Upper lobe of left lung (tissue), 6 donors: ENCODE measurements around the gene DRAM1. TPM values are rescaled to one million over a fixed set of nuclear protein-coding genes. Genes with fewer than 3 reads are reported as not detected.

Source experiments
- ATAC-seq, 2 donors: fragments of 200-7000 bp; cut with Tn5 transposase; one replicate each; pipeline ENCODE4 v1.9.1; 2022; ENCODE audit warnings: mild to moderate bottlenecking in 2 of 2, moderate library complexity in 2 of 2; ENCODE audit not compliant: low FRiP score in 2 of 2
- DNase-seq, 2 donors: peaks; one replicate each; pipeline ENCODE4 v3.0.0-alpha.2; 2019 to 2020
- H3K27ac ChIP-seq, 4 donors: fragments of 200-600 bp; sonication (generic); one replicate each; pipeline ENCODE4 v1.5.1; 2016 to 2019
- H3K27me3 ChIP-seq, 4 donors: fragments of 200-600 bp; sonication (generic); one replicate each; pipeline ENCODE4 v1.5.1; 2017 to 2019
- H3K36me3 ChIP-seq, 4 donors: fragments of 200-600 bp; sonication (generic); one replicate each; pipeline ENCODE4 v1.5.1; 2016 to 2019
- H3K4me1 ChIP-seq, 4 donors: fragments of 200-600 bp; sonication (generic); one replicate each; pipeline ENCODE4 v1.5.1; 2018 to 2019
- H3K4me3 ChIP-seq, 4 donors: fragments of 200-600 bp; sonication (generic); one replicate each; pipeline ENCODE4 v1.5.1; 2017 to 2019; ENCODE audit warnings: mild to moderate bottlenecking in 2 of 4, moderate library complexity in 1 of 4
- H3K9me3 ChIP-seq, 4 donors: fragments of 200-600 bp; sonication (generic); one replicate each; pipeline ENCODE4 v1.5.1; 2018 to 2019
- EP300 ChIP-seq, 4 donors: sonication (generic); formaldehyde crosslinking; IDR thresholded peaks; one replicate each; pipeline ENCODE4 v1.5.1; 2017; ENCODE audit warnings: antibody characterized with exemption in 4 of 4, control low read depth in 2 of 4
- POLR2A ChIP-seq, 4 donors: fragments of 450-650 bp; IDR thresholded peaks; one replicate each; pipeline ENCODE4 v1.5.1; 2016 to 2017; ENCODE audit warnings: antibody characterized with exemption in 4 of 4, mild to moderate bottlenecking in 2 of 4
- POLR2AphosphoS5 ChIP-seq, 2 donors: sonication (generic); formaldehyde crosslinking; IDR thresholded peaks; one replicate each; pipeline ENCODE4 v1.5.1; 2017; ENCODE audit warnings: antibody characterized with exemption in 2 of 2
- WGBS, 2 donors: methylation state at CpG; one replicate each; pipeline ENCODE4 v1.1.5; 2017 to 2018; 5-methylcytosine and 5-hydroxymethylcytosine counted together
- total RNA-seq, 6 donors: library from RNA; depleted of rRNA in 4 of 6; stranded (reverse); fragments of >200 nt in 4 of 6; gene quantifications; one replicate each; pipeline versions ENCODE4 v1.1.0 to v1.2.1, GENCODE V29; 2016 to 2021
- TF ChIP-seq, protein P1 (sequence below), 6 experiments: fragments of 450-650 bp in 4 of 6; fragments of 200-600 bp in 2 of 6; sonication (generic) in 2 of 6; IDR thresholded peaks; one replicate each; pipeline ENCODE4 v1.5.1; 2016 to 2019; ENCODE audit warnings: antibody characterized with exemption in 6 of 6
- donor health status: DM: no; HTN: no; CAD: no; lungs with moderate emphysema.
- donor health status: DM: no; HTN: yes; CAD: no; lungs with severe emphysema.

Gene DRAM1
- total RNA-seq, 6 donors from 2014 or later = 28.9 to 203 (median 142) TPM

DNA sequence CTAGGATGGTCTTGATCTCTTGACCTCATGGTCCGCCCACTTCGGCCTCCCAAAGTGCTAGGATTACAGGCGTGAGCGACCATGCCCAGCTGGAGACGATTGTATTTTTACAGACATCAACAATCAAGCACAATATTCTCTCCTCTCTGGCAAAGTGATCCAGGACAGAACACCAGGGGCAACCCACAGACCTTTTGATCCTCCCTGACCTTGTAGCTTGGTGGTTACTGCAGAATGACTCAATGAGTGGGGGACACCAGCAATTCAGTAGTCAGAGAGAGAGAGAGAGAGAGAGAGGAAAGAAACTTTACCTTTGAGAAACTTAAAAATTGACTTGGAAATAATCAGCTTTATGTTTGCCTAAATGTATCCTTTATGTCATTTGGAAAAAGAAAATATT, 51.2 kb downstream of the DRAM1 start:
- H3K9me3 ChIP-seq = no peaks in the 10 kb centered on the region
- H3K36me3 ChIP-seq = peaks cover 0 to 5% (median 0%) of the 10 kb centered on the region in 4 donors
- DNase-seq = no peak
- TF ChIP-seq POLR2A (IDR thresholded peaks at IDR 0.05) = no peak
- peaks cover 0 to 12% (median 0%) of the 10 kb centered on the region in 4 donors for H3K4me1 ChIP-seq
- no peak for ATAC-seq
- no peaks in the 10 kb centered on the region for H3K27me3 ChIP-seq
- 65 to 76% methylated on average over 5 of the region's 5 CpGs for WGBS, 2 donors
- H3K4me3 ChIP-seq = no peak overlapping the region
- peak overlapping the region in 1 of 4 donors; percentile 19 for H3K27ac ChIP-seq

GRCh38 chr12:101929365-101930041, 52.1 kb downstream of the DRAM1 start:
- TF ChIP-seq POLR2A (IDR thresholded peaks at IDR 0.05) = no peak
- TF ChIP-seq POLR2AphosphoS5 (IDR thresholded peaks at IDR 0.05) = no peak
- no peak for TF ChIP-seq EP300 (IDR thresholded peaks at IDR 0.05)
- TF ChIP-seq, protein P1, sequence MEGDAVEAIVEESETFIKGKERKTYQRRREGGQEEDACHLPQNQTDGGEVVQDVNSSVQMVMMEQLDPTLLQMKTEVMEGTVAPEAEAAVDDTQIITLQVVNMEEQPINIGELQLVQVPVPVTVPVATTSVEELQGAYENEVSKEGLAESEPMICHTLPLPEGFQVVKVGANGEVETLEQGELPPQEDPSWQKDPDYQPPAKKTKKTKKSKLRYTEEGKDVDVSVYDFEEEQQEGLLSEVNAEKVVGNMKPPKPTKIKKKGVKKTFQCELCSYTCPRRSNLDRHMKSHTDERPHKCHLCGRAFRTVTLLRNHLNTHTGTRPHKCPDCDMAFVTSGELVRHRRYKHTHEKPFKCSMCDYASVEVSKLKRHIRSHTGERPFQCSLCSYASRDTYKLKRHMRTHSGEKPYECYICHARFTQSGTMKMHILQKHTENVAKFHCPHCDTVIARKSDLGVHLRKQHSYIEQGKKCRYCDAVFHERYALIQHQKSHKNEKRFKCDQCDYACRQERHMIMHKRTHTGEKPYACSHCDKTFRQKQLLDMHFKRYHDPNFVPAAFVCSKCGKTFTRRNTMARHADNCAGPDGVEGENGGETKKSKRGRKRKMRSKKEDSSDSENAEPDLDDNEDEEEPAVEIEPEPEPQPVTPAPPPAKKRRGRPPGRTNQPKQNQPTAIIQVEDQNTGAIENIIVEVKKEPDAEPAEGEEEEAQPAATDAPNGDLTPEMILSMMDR (IDR thresholded peaks at IDR 0.05) = no peak

GRCh38 chr12:101931498-101932326, 54.3 kb downstream of the DRAM1 start:
- 58 to 63% methylated on average over 5 of the region's 5 CpGs for WGBS, 2 donors
- TF ChIP-seq, protein P1 (IDR thresholded peaks at IDR 0.05) = no peak
- TF ChIP-seq EP300 (IDR thresholded peaks at IDR 0.05) = no peak
- TF ChIP-seq POLR2AphosphoS5 (IDR thresholded peaks at IDR 0.05) = no peak
- no peak for TF ChIP-seq POLR2A (IDR thresholded peaks at IDR 0.05)
- no peak for ATAC-seq

More at GRCh38 chr12:101929365-101930041, 52.1 kb downstream of the DRAM1 start:
- ATAC-seq (no peak), DNase-seq (no peak)
- no peak overlapping the region for H3K27ac ChIP-seq
- no peak overlapping the region for H3K4me3 ChIP-seq
- H3K4me1 ChIP-seq = peaks cover 0 to 12% (median 0%) of the 10 kb centered on the region in 4 donors
- H3K9me3 ChIP-seq = no peaks in the 10 kb centered on the region
- no peaks in the 10 kb centered on the region for H3K27me3 ChIP-seq
- WGBS, 2 donors = 75 to 81% methylated on average over 11 of the region's 11 CpGs
- H3K36me3 ChIP-seq = no peaks in the 10 kb centered on the region

GRCh38 chr12:101933866-101934514, 56.6 kb downstream of the DRAM1 start:
- no peak overlapping the region for H3K4me3 ChIP-seq
- ATAC-seq (peak in 1 of 2 donors; percentile 19), DNase-seq (no peak)
- H3K27me3 ChIP-seq = no peaks in the 10 kb centered on the region
- no peaks in the 10 kb centered on the region for H3K4me1 ChIP-seq
- WGBS, 2 donors = 64 to 72% methylated on average over 5 of the region's 5 CpGs
- TF ChIP-seq, protein P1 (IDR thresholded peaks at IDR 0.05) = no peak
- TF ChIP-seq EP300 (IDR thresholded peaks at IDR 0.05) = no peak
- no peak for TF ChIP-seq POLR2A (IDR thresholded peaks at IDR 0.05)
- TF ChIP-seq POLR2AphosphoS5 (IDR thresholded peaks at IDR 0.05) = no peak
- no peaks in the 10 kb centered on the region for H3K9me3 ChIP-seq
- no peak overlapping the region for H3K27ac ChIP-seq
- no peaks in the 10 kb centered on the region for H3K36me3 ChIP-seq

More at GRCh38 chr12:101931498-101932326, 54.3 kb downstream of the DRAM1 start:
- Histone ChIP-seq H3K4me3 (no peak overlapping the region), H3K9me3 (no peaks in the 10 kb centered on the region), H3K27ac (no peak overlapping the region), H3K36me3 (no peaks in the 10 kb centered on the region), H3K27me3 (no peaks in the 10 kb centered on the region), H3K4me1 (peaks cover 0 to 6% (median 0%) of the 10 kb centered on the region in 4 donors)
- DNase-seq = no peak
